ACC112 (cell line): Measurements from ENCODE around the gene FSD2.

ENCODE experiments used
- H2AFZ ChIP-seq: fragments of 200-600 bp; sonication (generic); one replicate; pipeline ENCODE4 v1.6.0; 2017; ENCODE audit warnings: antibody characterized with exemption, low read length; ENCODE audit not compliant: unreplicated experiment
- H3K27ac ChIP-seq: fragments of 200-600 bp; sonication (generic); 2 replicates; pipeline ENCODE4 v1.5.1; 2014; ENCODE audit warnings: low read depth, mild to moderate bottlenecking, antibody characterized with exemption, low read length, moderate library complexity
- H3K27me3 ChIP-seq: fragments of 200-600 bp; sonication (generic); 2 replicates; pipeline ENCODE4 v1.6.1; 2014; ENCODE audit warnings: mild to moderate bottlenecking, antibody characterized with exemption, low read length, moderate library complexity, mixed read lengths; ENCODE audit not compliant: insufficient read depth
- H3K36me3 ChIP-seq: fragments of 200-600 bp; sonication (generic); 2 replicates; pipeline ENCODE4 v1.6.1; 2016; ENCODE audit warnings: mild to moderate bottlenecking, antibody characterized with exemption, low read length, moderate library complexity, mixed read lengths; ENCODE audit not compliant: insufficient read depth
- H3K4me1 ChIP-seq: fragments of 200-600 bp; sonication (generic); one replicate; pipeline ENCODE4 v1.6.1; 2016; ENCODE audit warnings: low read length, mixed read lengths; ENCODE audit not compliant: insufficient read depth, unreplicated experiment, control insufficient read depth
- H3K4me3 ChIP-seq: fragments of 200-600 bp; sonication (generic); 2 replicates; pipeline ENCODE4 v1.5.1; 2014; ENCODE audit warnings: mild to moderate bottlenecking, low read depth, low read length
- H3K79me2 ChIP-seq: fragments of 200-600 bp; sonication (generic); one replicate; pipeline ENCODE4 v1.6.0; 2016; ENCODE audit warnings: low read length; ENCODE audit not compliant: control insufficient read depth, unreplicated experiment, insufficient read depth

The FSD2 gene

DNA sequence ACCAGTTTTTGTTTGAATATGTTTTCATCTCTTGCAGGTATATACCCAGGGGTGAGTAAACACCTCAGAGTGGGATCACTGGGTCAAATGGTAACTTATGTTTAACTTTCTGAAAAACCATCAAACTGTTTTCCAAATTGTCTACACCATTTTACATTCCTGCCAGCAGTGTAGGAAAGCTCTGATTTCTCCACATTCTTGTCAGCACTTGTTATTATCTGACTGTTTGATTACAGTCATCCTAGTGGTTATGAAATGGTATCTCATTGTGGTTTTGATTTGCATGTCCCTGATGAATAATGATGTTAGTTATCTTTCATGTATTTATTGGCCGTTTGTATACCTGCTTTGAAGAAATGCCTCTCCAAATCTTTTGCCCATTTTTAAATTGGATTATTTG lies 13.8 kb downstream of the FSD2 start:
- Histone ChIP-seq H3K79me2 (no peaks in the 10 kb centered on the region), H3K4me1 (no peaks in the 10 kb centered on the region), H2AFZ (no peak overlapping the region), H3K27ac (no peak overlapping the region), H3K36me3 (no peaks in the 10 kb centered on the region), H3K4me3 (no peak overlapping the region), H3K27me3 (peaks cover 2% of the 10 kb centered on the region; the same call in 1 of the 2 replicates)

DNA sequence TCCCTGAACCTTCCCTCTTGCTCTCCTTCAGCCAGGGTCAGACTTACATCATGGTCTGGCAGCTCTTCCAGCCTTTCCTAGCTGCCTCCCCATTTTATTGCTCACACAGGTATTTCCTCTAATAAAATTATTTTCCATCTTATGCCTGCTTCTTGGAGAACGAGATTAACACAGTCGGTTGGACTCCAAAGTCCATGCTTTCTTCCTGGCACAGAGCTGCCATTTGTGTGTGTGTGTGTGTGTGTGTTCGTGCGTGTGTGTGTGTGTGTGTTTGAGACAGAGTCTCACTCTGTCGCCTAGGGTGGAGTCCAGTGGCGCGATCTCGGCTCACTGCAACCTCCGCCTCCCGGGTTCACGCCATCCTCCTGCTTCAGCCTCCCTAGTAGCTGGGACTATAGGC lies 15.5 kb downstream of the FSD2 start:
- Histone ChIP-seq H3K36me3 (no peaks in the 10 kb centered on the region), H3K27ac (no peak overlapping the region), H3K4me3 (no peak overlapping the region), H3K4me1 (no peaks in the 10 kb centered on the region), H2AFZ (no peak overlapping the region), H3K79me2 (no peaks in the 10 kb centered on the region), H3K27me3 (peaks cover 18% of the 10 kb centered on the region)

DNA sequence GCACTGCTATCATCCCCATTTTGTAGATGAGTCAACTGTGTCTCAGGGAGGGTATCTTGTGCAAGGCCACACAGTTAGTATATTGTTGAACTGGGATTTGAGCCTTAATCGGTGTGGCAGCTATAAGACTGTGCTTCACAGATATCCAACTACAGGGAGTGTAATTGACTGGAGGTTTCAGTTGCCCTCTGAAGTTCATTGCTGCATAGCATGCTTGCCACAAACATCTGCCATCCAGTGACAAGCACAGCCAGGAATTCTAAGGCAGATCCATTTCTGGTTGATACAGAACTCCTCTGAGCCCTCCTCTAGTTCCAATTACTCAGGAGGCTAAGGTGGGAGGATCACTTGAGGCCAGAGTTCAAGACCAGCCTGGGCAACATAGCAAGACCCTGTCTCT lies 16.4 kb downstream of the FSD2 start:
- peaks cover 18% of the 10 kb centered on the region for H3K27me3 ChIP-seq

DNA sequence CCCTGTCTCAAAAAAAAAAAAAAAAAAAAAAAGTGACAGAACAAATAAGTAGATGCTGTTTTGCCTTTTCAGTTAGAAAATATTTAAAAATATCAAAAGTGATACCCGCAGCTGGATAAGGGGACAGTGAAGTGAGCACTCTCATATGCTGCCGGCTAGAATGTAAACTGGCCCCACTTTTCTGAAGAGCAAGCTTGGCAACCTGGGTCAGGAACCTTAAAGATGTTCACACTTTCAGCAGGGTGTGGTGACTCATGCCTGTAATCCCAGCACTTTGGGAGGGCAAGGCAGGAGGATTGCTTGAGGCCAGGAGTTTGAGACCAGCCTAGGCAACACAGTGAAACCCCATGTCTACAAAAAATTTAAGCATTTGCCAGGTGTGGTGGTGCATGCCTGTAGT lies 17.4 kb downstream of the FSD2 start:
- H3K36me3 ChIP-seq, result no peaks in the 10 kb centered on the region
- H3K79me2 ChIP-seq, result no peaks in the 10 kb centered on the region
- H3K4me1 ChIP-seq, result no peaks in the 10 kb centered on the region
- no peak overlapping the region for H3K4me3 ChIP-seq
- peaks cover 18% of the 10 kb centered on the region for H3K27me3 ChIP-seq
- H3K27ac ChIP-seq, result no peak overlapping the region
- H2AFZ ChIP-seq, result no peak overlapping the region

More for the DNA sequence above, 16.4 kb downstream of the FSD2 start:
- Histone ChIP-seq H3K36me3 (no peaks in the 10 kb centered on the region), H2AFZ (no peak overlapping the region), H3K27ac (no peak overlapping the region), H3K4me3 (no peak overlapping the region), H3K4me1 (no peaks in the 10 kb centered on the region), H3K79me2 (no peaks in the 10 kb centered on the region)

DNA sequence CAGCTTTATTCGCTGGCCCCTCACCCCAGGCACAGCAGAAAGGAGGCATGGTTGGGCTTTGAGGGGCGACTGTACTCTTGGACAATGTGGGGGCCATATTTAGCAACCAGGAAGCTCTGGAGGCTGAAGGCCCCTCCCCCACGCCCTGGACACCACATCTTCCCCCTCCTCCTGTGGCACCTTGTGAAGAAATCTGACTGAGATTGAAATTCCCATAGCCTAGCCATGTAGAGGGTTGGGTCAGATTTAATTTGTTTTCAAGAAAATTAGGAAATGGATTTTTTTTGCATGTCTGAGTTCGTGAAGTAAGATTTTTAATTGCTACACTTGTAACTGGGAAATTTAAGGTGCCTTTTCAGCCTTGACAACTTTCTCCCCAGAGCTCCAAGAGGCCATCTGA lies 24.5 kb downstream of the FSD2 start:
- H3K4me3 ChIP-seq, result no peak overlapping the region
- H3K27me3 ChIP-seq, result peaks cover 9% of the 10 kb centered on the region
- H3K4me1 ChIP-seq, result no peaks in the 10 kb centered on the region
- H3K36me3 ChIP-seq, result no peaks in the 10 kb centered on the region
- no peak overlapping the region for H2AFZ ChIP-seq
- H3K79me2 ChIP-seq, result no peaks in the 10 kb centered on the region
- no peak overlapping the region for H3K27ac ChIP-seq

DNA sequence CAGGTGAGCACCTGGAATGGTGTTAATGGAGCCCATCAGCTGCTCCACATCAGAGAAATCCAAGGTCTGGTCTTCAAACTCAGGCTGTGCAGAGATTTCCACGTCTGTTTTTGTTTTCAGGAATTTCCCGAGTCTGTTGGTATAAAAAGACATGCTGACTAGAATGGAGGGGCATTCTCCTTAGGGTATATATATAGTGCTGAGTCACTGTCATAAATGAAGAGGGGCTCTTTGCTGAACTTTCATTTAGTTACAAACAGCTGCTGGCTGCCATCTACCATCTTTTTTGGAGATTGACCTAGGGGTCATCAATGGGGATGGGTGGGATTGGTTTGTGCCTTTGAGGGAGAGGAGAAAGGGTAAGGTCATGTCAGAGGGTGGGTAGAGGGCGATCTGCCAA lies 27.1 kb downstream of the FSD2 start:
- no peaks in the 10 kb centered on the region for H3K4me1 ChIP-seq

DNA sequence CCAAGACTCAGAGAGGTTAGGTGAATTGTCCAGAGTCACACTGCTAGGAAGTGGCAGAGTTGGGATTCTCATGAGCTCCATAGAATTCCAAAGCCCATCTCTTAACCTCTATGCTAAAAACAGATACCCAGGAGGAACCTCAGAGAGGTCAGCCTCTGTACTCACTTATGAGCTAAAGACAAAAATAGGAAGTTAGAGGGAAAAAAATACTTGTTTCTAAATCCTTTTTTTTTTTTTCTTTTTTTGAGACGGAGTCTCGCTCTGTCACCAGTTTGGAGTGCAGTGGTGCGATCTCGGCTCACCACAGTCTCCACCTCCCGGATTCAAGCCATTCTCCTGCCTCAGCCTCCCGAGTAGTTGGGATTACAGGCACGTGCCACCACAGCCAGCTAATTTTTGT lies 31.4 kb downstream of the FSD2 start:
- Histone ChIP-seq H3K4me1 (no peaks in the 10 kb centered on the region), H2AFZ (no peak overlapping the region), H3K27ac (no peak overlapping the region), H3K27me3 (no peaks in the 10 kb centered on the region), H3K36me3 (no peaks in the 10 kb centered on the region), H3K4me3 (no peak overlapping the region), H3K79me2 (no peaks in the 10 kb centered on the region)

More for the DNA sequence above, 27.1 kb downstream of the FSD2 start:
- H3K79me2 ChIP-seq, result no peaks in the 10 kb centered on the region
- H3K27me3 ChIP-seq, result no peaks in the 10 kb centered on the region
- no peak overlapping the region for H2AFZ ChIP-seq
- H3K27ac ChIP-seq, result no peak overlapping the region
- no peaks in the 10 kb centered on the region for H3K36me3 ChIP-seq
- H3K4me3 ChIP-seq, result no peak overlapping the region

DNA sequence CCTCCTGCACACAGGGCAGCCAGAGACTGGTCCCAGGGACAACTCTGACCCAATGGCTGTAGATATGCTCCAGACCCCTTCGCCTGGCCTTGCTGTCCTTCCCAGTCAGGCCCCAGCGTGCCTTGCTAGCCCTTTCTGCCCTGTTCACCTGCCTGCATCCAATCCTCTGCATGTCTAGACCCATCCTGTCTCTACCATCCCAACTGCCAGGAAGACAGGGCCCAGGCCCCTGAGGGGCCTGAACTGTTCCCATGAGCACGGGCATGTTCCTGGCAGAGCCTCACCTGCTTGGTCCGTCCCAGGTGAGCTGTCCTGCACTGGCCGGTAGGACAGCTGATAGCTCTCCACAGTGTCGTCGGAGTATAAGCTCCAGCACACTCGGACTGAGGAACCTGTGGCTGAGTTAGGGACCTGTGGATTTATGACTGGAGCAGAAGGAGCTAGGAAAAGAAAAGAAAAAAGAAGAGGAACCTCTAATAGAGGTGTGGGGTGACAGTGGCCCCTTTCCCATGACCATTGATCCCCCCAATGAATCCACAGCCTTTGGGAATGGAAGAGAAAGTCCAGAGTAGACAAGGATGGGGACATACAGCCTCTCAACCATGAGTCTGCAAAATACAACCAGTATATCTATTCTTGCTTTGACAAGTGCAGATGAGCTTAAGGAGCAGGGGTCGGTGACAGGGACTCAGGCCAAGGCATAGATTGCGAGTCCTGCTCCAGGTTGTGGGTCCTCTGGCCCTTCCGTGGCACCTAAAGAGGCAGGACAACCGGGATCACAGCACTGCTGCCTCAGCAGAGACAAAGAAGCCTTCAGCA lies 33.9 kb downstream of the FSD2 start:
- Histone ChIP-seq H2AFZ (no peak overlapping the region), H3K27ac (no peak overlapping the region), H3K79me2 (no peaks in the 10 kb centered on the region), H3K36me3 (no peaks in the 10 kb centered on the region), H3K4me3 (no peak overlapping the region), H3K4me1 (peaks cover 8% of the 10 kb centered on the region), H3K27me3 (no peaks in the 10 kb centered on the region)

DNA sequence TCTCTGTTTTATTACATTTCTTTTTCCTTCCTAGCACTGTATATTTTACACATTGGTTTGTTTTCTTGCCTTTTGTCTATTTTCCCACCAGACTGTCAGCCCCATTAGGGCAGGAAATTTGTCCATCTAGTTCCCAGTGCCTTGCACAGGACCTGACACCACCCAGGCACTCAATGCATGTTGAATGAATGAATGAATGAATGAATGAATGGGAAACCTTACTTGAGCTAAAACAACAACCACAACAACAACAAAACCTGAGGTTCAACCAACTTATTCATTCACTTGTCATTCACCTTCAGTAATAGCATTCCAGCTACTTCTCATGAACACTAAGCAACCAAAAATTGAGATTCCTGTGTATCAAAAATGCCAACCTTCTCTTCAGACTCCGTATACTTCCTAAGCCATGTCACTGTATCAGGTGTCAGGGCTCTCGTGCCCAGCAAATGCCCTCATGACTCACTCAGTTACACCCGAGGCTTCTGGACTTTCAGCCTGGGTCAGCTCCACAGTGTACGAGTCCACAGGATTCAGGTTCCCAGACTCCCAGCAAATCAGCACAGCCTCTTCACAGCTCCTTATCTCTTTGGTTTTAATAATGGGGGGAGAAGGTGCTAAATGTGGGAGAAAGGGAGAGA lies 37.3 kb downstream of the FSD2 start:
- no peaks in the 10 kb centered on the region for H3K79me2 ChIP-seq
- H3K4me1 ChIP-seq, result peaks cover 8% of the 10 kb centered on the region
- no peak overlapping the region for H2AFZ ChIP-seq
- no peak overlapping the region for H3K4me3 ChIP-seq
- H3K27ac ChIP-seq, result no peak overlapping the region
- H3K27me3 ChIP-seq, result no peaks in the 10 kb centered on the region
- no peaks in the 10 kb centered on the region for H3K36me3 ChIP-seq

DNA sequence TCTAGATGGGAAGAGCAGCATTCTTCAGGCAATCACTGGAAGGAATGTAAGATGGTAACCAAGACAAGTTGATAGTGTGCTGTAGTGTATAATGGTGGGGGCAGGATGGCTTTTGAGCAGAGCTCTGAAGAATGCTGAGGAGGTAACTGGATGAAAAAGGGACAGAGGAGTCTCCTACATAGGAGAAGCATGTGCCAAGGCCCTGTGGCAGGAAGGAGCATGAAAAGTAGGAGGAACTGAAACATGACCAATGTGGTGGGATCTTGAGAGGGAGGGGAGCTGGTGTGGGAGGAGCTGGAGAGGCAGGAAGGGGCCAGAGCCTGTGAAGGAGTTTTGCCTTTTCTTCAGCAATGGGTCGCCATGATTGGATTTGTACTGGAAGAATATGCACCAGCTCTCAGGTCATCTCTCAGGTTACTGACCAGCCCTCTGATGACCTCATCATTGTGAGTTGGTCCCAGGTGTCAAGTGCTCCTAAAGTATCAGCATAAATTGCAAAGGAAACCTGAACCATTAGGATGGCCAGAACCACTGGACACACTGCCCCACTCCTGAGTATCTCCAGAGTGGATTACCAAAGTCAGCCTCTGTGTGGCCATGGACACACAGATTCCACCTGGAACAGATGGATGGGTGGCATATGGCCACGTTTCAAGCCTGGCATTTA lies 38.6 kb downstream of the FSD2 start:
- no peak overlapping the region for H3K27ac ChIP-seq
- no peaks in the 10 kb centered on the region for H3K27me3 ChIP-seq
- no peaks in the 10 kb centered on the region; the same call in 1 of the 2 replicates for H3K36me3 ChIP-seq
- H2AFZ ChIP-seq, result no peak overlapping the region
- H3K4me3 ChIP-seq, result no peak overlapping the region
- peaks cover 8% of the 10 kb centered on the region for H3K4me1 ChIP-seq
- no peaks in the 10 kb centered on the region for H3K79me2 ChIP-seq
